ENCODE measurements around the gene LRRC8D. TPM values are rescaled to one million over a fixed set of nuclear protein-coding genes. Genes with fewer than 3 reads are reported as not detected.

The LRRC8D gene
- total and polyA plus RNA-seq, 9 of the 15 experiments (the other 6 are each of a cell fraction or from before 2014, with no cell fraction given) = 3.4 to 53.9 (median 15.9) TPM

GRCh38 chr1:89974696-89975470, 154.1 kb downstream of the LRRC8D start:
- H3K4me2 ChIP-seq (ENCODE audit: insufficient read depth, low read length) = peak overlapping the region; percentile 59; the same call in 1 of the 2 replicates
- peak overlapping the region; percentile 79 for H2AFZ ChIP-seq (ENCODE audit: low read depth, low read length)
- DNase-seq (ENCODE audit: extremely low read depth in 1 of 4, low spot score in 3 of 4) (peak in 1 of 4 experiments; percentile 26), ATAC-seq (peak; percentile 66), FAIRE-seq (no peak)
- no peaks in the 10 kb centered on the region for H4K20me1 ChIP-seq (replicated peaks; ENCODE audit: control insufficient read depth, insufficient read depth, low read length)
- CTCF ChIA-PET (ENCODE audit: low intra/inter-chr PET ratio) = interaction anchor here (0.5 kb wide), 1 partner anchor 62 kb away, joined by 6 read pairs; no protein-coding TSS in a partner anchor
- intact Hi-C loops (cut with micrococcal nuclease) = no loop called here
- WGBS (ENCODE audit: insufficient coverage, low coverage, missing lambda C conversion rate) = 36% methylated on average over 4 of the region's 4 CpGs
- in situ Hi-C loops (cut with MboI) = loop anchor here (25.0 kb wide), 1 partner anchor 863 kb away; no protein-coding TSS in a partner anchor
- H3K9ac ChIP-seq (ENCODE audit: insufficient read depth in 1 of 2, low read depth in 2 of 2, low read length in 2 of 2) = peak overlapping the region; percentile 23 to 57; a peak in 1 of 4 replicates
- no peaks in the 10 kb centered on the region for H3K27me3 ChIP-seq (ENCODE audit: control insufficient read depth in 2 of 2, insufficient read depth in 2 of 2, low read length in 2 of 2)
- H3K79me2 ChIP-seq (ENCODE audit: control insufficient read depth, insufficient read depth, low read length) = no peaks in the 10 kb centered on the region
- POLR2A ChIA-PET = interaction anchor here (0.6 kb wide), 1 partner anchor 25 kb away, joined by 3 read pairs; no protein-coding TSS in a partner anchor
- H3K9me3 ChIP-seq (replicated peaks; ENCODE audit: control insufficient read depth, insufficient read depth, low read depth, low read length) = no peaks in the 10 kb centered on the region
- no peaks in the 10 kb centered on the region for H3K36me3 ChIP-seq (ENCODE audit: control insufficient read depth, insufficient read depth, low read length)
- no peaks in the 10 kb centered on the region for H3K9me1 ChIP-seq (ENCODE audit: control insufficient read depth, insufficient read depth, low read length)
- no TSS peak for BruUV-seq (replicated peaks)
- no peak overlapping the region for H3K4me3 ChIP-seq
- peak overlapping the region; percentile 42; the same call in 2 of the 3 replicates for H3K27ac ChIP-seq (ENCODE audit: extremely low read depth, low read depth, low read length)
- peaks cover 4 to 43% of the 10 kb centered on the region in 2 experiments; a peak in 4 of 5 replicates for H3K4me1 ChIP-seq (replicated peaks in 1 of 2; ENCODE audit: control insufficient read depth in 2 of 2, insufficient read depth in 2 of 2, low read length in 2 of 2)
- TF ChIP-seq SNRNP70 (optimal IDR thresholded peaks at IDR 0.05; ENCODE audit: low read depth, low read length) (no peak), SMARCA4 (IDR thresholded peaks at IDR 0.05) (no peak), NFE2 (IDR thresholded peaks at IDR 0.05; ENCODE audit: low read depth) (peak; percentile 56), MAFG (tag; conservative IDR thresholded peaks at IDR 0.05) (0 out of 2 replicates have a peak, but pooled peaks have one; percentile 30), SLC30A9 (CRISPR knock-in tag; IDR thresholded peaks at IDR 0.05) (no peak), POLR3G (IDR thresholded peaks at IDR 0.05; ENCODE audit: extremely low read depth, insufficient read length, insufficient replicate concordance) (no peak), IFI16 (CRISPR knock-in tag; IDR thresholded peaks at IDR 0.05) (no peak), ETV1 (tag; conservative IDR thresholded peaks at IDR 0.05; ENCODE audit: low read depth) (0 out of 2 replicates have a peak, but pooled peaks have one; percentile 10), ZNF217 (CRISPR knock-in tag; IDR thresholded peaks at IDR 0.05) (no peak), ZNF395 (CRISPR knock-in tag; IDR thresholded peaks at IDR 0.05) (no peak), USF1 (CRISPR knock-in tag; IDR thresholded peaks at IDR 0.05) (no peak), ZNF133 (CRISPR knock-in tag; IDR thresholded peaks at IDR 0.05) (no peak), NFATC3 (IDR thresholded peaks at IDR 0.05) (no peak), MAFK (IDR thresholded peaks at IDR 0.05; ENCODE audit: low read length) (peak; percentile 11; the same call in 1 of the 2 replicates), TEAD1 (CRISPR knock-in tag; IDR thresholded peaks at IDR 0.05) (peak in 1 of 2 experiments; percentile 42; a peak in 1 of 4 replicates), ZNF592 (IDR thresholded peaks at IDR 0.05) (0 out of 2 replicates have a peak, but pooled peaks have one; percentile 6)
